Measurements from ENCODE around the gene GPANK1.

GPANK1 gene

DNA sequence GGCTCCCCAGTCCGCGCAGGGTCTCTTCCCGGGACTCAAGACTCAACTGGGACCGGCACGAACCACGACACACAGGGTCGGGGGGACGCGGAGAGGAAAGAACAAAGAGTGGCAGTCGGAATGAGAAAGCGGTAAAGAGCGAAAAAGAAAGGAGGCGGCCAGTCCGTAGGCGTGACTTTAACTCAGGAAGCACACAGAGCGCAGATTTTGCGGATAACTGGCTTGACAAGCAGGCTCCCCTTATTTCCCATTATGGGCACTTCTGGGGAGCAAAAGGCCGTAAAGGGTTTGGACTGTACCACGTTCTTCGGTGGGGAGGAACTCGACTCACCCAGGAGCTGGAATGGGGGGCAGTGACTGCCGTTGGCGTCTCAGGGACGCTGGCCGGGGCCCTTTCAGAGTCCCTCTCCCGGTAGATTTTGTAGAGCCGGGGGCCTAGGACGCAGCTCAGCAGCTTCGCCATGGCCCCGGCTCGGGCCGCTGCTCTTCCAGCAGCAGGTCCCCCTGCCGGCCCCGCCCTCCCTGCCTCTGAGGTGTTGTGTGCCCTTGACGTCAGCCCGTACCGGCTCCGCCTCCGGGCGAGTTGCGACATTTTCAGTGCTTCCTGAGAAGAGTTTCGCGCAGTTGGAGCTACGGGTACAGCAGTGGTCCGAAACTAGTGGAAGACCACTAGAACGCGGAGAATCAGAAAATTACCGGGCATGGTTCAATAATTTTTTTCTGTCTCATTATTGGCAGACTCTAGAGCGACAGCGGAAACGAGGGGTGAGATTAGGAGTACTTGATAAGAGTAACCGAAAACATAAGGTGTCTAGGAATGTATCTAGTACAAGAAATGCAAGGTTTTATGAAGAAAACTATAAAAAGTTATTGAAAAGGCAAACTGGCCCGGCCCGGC lies 38.3 kb upstream of the GPANK1 start, which contains the start of gene ABHD16A:
Gene ABHD16A, minus strand, starts transcription at position 506 of the 898 bp plus-strand sequence. Its CDS starts 43 bp downstream, at position 463.
- Histone ChIP-seq H3K4me1 (ENCODE audit: control insufficient read depth, insufficient read depth, low read length) (peaks cover 7% of the 10 kb centered on the region), H3K27me3 (ENCODE audit: control insufficient read depth, insufficient read depth, low read length) (no peaks in the 10 kb centered on the region), H3K4me3 (ENCODE audit: low read depth, low read length) (peak within 1 kb of the TSS; percentile 70), H3K27ac (ENCODE audit: low read depth, low read length) (peak within 1 kb of the TSS; percentile 65; the same call in 1 of the 2 replicates), H3K9ac (ENCODE audit: low read length) (peak within 1 kb of the TSS; percentile 76), H3K36me3 (ENCODE audit: control insufficient read depth, insufficient read depth, low read length) (0 out of 2 replicates have a peak, but pooled peaks cover 6% of the 10 kb centered on the region), H3K9me3 (ENCODE audit: control insufficient read depth, insufficient read depth, low read depth, low read length) (no peaks in the 10 kb centered on the region)

DNA sequence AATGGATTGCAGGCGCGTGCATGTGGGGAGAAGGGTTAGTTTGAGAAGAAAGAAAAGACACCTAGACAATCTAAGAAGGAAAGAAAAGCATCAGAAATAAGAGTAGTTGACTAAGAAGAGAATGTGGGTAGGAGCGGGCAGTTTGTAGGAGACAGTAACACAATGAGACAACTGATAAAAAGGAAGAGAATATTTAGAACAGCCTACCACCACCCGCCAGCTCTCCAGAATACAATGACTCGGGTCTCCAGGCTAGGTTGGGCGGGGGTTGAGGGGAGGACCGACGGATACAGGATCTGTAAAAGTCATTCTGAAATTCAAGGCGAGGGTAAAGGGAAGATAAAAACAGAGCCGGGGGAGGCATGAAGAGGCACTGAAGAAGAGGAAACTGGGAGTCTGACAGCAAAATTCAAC lies 37.6 kb upstream of the GPANK1 start:
- Histone ChIP-seq H3K27me3 (ENCODE audit: control insufficient read depth, insufficient read depth, low read length) (no peaks in the 10 kb centered on the region), H3K4me3 (ENCODE audit: low read depth, low read length) (peak overlapping the region; percentile 70), H3K36me3 (ENCODE audit: control insufficient read depth, insufficient read depth, low read length) (peaks cover 9% of the 10 kb centered on the region; the same call in 1 of the 2 replicates), H3K27ac (ENCODE audit: low read depth, low read length) (no peak overlapping the region; the same call in 1 of the 2 replicates), H3K9me3 (ENCODE audit: control insufficient read depth, insufficient read depth, low read depth, low read length) (no peaks in the 10 kb centered on the region), H3K4me1 (ENCODE audit: control insufficient read depth, insufficient read depth, low read length) (peaks cover 7% of the 10 kb centered on the region), H3K9ac (ENCODE audit: low read length) (peak overlapping the region; percentile 76)

DNA sequence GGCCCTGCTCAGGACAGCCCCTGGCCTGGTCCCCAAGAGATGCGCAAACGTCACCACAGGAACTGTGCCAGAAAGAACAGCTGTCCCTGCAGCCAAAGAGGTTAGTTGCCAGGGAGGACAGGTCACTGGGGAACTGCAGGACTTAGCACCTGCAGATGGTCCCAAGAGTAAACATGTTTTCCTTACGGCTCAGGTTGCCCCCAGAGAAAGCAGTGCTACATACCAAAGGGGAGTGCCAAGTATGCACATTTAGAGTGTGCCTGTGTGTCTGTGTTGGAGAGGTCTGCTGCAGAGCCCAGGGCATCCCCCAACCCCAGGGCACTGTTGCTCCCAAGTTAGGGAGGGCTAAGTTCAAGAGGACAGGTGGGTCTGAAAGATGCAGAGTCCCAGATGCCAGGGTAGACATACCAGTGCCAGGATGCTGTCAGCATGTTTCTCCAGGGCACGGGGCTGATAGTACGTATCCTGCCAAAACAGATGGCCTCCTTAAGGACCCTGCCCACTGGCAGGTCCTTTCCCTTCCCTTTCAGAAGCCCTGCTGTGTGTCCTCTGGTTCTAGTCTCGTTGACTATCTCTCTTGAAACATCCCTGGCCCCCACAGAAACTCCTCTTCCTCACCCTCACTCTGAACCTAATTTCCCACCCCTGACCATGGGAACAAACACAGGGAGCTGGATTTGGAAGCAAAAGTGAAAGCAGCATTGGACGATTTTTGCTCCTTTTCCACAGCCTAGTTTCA lies 37.0 kb upstream of the GPANK1 start:
- H3K27me3 ChIP-seq (ENCODE audit: control insufficient read depth, insufficient read depth, low read length) = no peaks in the 10 kb centered on the region
- H3K4me1 ChIP-seq (ENCODE audit: control insufficient read depth, insufficient read depth, low read length) = peaks cover 7% of the 10 kb centered on the region
- peak overlapping the region; percentile 70 for H3K4me3 ChIP-seq (ENCODE audit: low read depth, low read length)
- no peaks in the 10 kb centered on the region for H3K9me3 ChIP-seq (ENCODE audit: control insufficient read depth, insufficient read depth, low read depth, low read length)
- peaks cover 15% of the 10 kb centered on the region for H3K36me3 ChIP-seq (ENCODE audit: control insufficient read depth, insufficient read depth, low read length)
- H3K27ac ChIP-seq (ENCODE audit: low read depth, low read length) = no peak overlapping the region
- peak overlapping the region; percentile 76 for H3K9ac ChIP-seq (ENCODE audit: low read length)

DNA sequence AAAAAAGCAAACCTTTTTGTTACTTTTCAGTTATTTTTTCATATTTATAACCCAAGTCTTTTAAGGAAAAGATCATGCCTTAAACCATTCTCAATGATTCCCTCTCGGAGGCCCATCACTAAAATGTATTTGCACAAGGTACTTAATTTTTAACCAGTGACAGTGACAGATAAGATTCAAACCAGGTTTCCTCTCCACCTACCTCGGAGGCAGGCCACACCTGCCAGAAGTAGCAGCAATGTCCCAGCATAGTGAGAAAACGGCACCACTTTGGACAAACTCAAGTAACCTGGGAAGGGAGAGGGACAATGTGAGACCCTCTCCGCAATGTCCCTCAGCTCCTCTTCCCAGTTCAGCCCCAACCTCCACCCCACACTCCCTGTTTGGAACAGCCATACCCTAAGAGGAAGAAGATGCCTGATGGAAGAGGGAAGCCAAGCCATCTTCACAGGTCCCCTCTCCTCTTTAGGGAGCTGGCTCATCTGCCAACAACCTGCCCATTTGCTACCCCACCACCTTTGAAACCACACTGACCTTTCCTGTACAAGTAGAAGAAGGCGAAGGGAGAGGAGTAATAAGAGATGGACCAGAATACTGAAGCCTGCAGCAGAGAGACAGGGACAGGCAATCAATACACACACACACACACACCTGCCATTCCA lies 36.1 kb upstream of the GPANK1 start:
- no peak overlapping the region for H3K27ac ChIP-seq (ENCODE audit: low read depth, low read length)
- H3K9me3 ChIP-seq (ENCODE audit: control insufficient read depth, insufficient read depth, low read depth, low read length) = no peaks in the 10 kb centered on the region
- H3K4me3 ChIP-seq (ENCODE audit: low read depth, low read length) = no peak overlapping the region
- H3K9ac ChIP-seq (ENCODE audit: low read length) = no peak overlapping the region
- H3K36me3 ChIP-seq (ENCODE audit: control insufficient read depth, insufficient read depth, low read length) = peaks cover 19% of the 10 kb centered on the region
- H3K27me3 ChIP-seq (ENCODE audit: control insufficient read depth, insufficient read depth, low read length) = no peaks in the 10 kb centered on the region
- H3K4me1 ChIP-seq (ENCODE audit: control insufficient read depth, insufficient read depth, low read length) = peaks cover 7% of the 10 kb centered on the region

DNA sequence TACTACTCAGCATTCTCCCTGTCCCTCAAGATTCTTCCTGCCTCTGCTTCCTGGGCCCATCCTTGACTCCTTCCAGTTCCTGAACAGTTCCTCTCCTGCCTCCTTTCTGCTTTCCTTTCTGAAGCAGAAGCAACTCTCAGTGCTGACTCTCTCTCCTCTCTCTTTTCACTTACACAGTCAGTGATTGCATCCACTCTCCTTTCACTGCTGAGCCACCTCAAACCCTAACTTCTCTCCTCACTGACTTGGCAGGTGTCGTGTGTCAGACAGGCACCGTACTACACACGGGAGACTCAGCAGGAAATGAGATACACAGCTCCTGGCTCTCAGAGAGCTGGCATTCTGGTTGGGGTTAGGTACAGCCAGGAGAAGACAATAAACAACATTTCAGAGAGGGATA lies 32.8 kb upstream of the GPANK1 start:
- Histone ChIP-seq H3K9me3 (ENCODE audit: control insufficient read depth, insufficient read depth, low read depth, low read length) (no peaks in the 10 kb centered on the region), H3K36me3 (ENCODE audit: control insufficient read depth, insufficient read depth, low read length) (peaks cover 39% of the 10 kb centered on the region), H3K27ac (ENCODE audit: low read depth, low read length) (no peak overlapping the region), H3K27me3 (ENCODE audit: control insufficient read depth, insufficient read depth, low read length) (no peaks in the 10 kb centered on the region), H3K9ac (ENCODE audit: low read length) (no peak overlapping the region), H3K4me1 (ENCODE audit: control insufficient read depth, insufficient read depth, low read length) (peaks cover 7% of the 10 kb centered on the region), H3K4me3 (ENCODE audit: low read depth, low read length) (no peak overlapping the region)

DNA sequence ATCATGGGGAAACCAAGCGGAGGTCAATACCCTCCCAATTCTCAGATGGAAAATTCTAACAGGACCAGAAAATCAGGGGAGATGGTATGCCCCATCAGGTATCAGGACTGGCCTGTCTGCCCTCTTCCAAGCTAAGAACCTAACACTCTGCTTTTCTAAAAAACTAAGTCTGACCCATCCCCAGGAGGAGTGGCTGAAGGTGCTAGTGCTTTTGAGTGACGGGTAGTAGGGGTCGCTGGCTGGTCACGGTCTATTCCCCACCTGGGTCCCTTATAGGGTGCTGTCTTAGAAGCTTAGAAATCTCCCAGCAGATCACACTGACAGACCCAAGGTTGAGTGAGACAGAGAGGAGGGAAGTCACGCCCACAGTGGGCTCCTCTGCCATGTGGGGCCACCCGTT lies 28.7 kb upstream of the GPANK1 start:
- Histone ChIP-seq H3K4me1 (ENCODE audit: control insufficient read depth, insufficient read depth, low read length) (peaks cover 7% of the 10 kb centered on the region; the same call in 1 of the 2 replicates), H3K36me3 (ENCODE audit: control insufficient read depth, insufficient read depth, low read length) (peaks cover 64% of the 10 kb centered on the region), H3K9me3 (ENCODE audit: control insufficient read depth, insufficient read depth, low read depth, low read length) (no peaks in the 10 kb centered on the region), H3K27ac (ENCODE audit: low read depth, low read length) (no peak overlapping the region), H3K27me3 (ENCODE audit: control insufficient read depth, insufficient read depth, low read length) (no peaks in the 10 kb centered on the region), H3K9ac (ENCODE audit: low read length) (no peak overlapping the region), H3K4me3 (ENCODE audit: low read depth, low read length) (no peak overlapping the region)

DNA sequence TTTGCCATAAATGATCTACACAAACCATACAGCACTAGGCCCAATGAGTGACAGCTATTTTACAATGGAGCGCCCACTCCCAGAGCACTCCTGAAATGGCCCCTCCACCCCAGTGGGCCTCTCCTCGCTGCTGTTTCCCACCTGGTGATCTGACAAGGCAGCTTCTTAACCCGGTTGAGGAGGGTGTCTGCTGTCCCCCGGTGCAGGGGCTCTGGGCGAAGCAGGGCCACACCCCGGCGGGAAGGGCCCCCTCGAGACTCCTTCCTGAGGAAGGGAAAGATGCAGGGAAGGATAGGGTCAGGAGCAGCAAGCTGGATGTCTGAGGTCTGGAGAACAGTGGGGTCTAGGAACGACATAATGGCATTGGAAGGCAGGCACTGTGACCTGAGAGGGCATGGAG lies 28.1 kb upstream of the GPANK1 start:
- Histone ChIP-seq H3K9me3 (ENCODE audit: control insufficient read depth, insufficient read depth, low read depth, low read length) (no peaks in the 10 kb centered on the region), H3K9ac (ENCODE audit: low read length) (no peak overlapping the region), H3K4me1 (ENCODE audit: control insufficient read depth, insufficient read depth, low read length) (peaks cover 7% of the 10 kb centered on the region; the same call in 1 of the 2 replicates), H3K4me3 (ENCODE audit: low read depth, low read length) (no peak overlapping the region), H3K36me3 (ENCODE audit: control insufficient read depth, insufficient read depth, low read length) (peaks cover 71% of the 10 kb centered on the region), H3K27me3 (ENCODE audit: control insufficient read depth, insufficient read depth, low read length) (no peaks in the 10 kb centered on the region), H3K27ac (ENCODE audit: low read depth, low read length) (no peak overlapping the region)

DNA sequence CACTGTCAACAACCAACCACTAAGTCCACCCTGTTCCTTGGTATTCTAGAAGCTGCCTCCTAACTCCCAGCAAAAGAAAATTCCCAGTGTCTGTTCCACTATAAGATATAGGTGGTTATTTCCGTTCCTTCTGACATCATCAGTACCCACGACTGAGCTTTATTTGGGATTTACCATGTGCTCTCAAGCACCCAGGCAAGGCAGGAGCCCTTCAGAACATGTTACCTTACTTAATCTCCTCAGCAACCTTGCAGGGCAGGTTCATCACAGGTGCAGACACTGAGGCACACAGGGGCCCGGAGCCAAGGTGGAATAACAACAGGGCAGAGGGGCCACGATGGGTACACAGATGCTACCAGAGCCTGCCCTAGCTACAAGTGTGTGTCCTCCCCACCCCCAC lies 27.6 kb upstream of the GPANK1 start:
- Histone ChIP-seq H3K4me3 (ENCODE audit: low read depth, low read length) (no peak overlapping the region), H3K9me3 (ENCODE audit: control insufficient read depth, insufficient read depth, low read depth, low read length) (no peaks in the 10 kb centered on the region), H3K9ac (ENCODE audit: low read length) (no peak overlapping the region), H3K27ac (ENCODE audit: low read depth, low read length) (no peak overlapping the region), H3K4me1 (ENCODE audit: control insufficient read depth, insufficient read depth, low read length) (peaks cover 7% of the 10 kb centered on the region; the same call in 1 of the 2 replicates), H3K36me3 (ENCODE audit: control insufficient read depth, insufficient read depth, low read length) (peaks cover 72% of the 10 kb centered on the region), H3K27me3 (ENCODE audit: control insufficient read depth, insufficient read depth, low read length) (no peaks in the 10 kb centered on the region)

DNA sequence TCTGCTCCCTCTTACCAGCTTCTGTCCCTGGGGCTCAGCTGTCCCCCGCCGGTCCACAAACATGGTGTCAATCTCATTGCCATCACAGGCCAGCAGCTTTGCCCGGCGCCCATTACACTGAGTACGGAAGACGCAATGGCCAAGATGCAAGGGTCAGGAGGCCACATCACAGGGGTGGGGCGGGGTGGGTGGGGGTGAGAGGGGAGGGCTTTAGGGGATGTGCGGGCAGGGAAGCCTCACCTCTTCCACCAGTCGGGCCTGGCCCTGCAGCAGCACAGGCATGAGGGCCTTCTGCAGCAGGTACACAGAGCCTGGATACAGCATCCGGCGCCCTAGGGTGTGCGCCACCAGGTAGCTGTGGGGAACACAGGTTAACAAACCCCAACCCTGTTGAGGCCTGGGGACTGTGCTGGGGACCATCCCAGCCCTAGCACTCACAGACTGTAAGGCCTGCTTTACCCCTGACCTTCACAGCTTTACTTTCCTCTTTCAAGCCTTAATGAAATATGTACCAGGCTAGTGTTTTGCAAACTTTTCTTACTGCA lies 26.8 kb upstream of the GPANK1 start:
- Histone ChIP-seq H3K9ac (ENCODE audit: low read length) (no peak overlapping the region), H3K36me3 (ENCODE audit: control insufficient read depth, insufficient read depth, low read length) (peaks cover 72% of the 10 kb centered on the region), H3K27me3 (ENCODE audit: control insufficient read depth, insufficient read depth, low read length) (no peaks in the 10 kb centered on the region), H3K9me3 (ENCODE audit: control insufficient read depth, insufficient read depth, low read depth, low read length) (no peaks in the 10 kb centered on the region), H3K4me3 (ENCODE audit: low read depth, low read length) (no peak overlapping the region), H3K27ac (ENCODE audit: low read depth, low read length) (no peak overlapping the region), H3K4me1 (ENCODE audit: control insufficient read depth, insufficient read depth, low read length) (peaks cover 7% of the 10 kb centered on the region; the same call in 1 of the 2 replicates)

DNA sequence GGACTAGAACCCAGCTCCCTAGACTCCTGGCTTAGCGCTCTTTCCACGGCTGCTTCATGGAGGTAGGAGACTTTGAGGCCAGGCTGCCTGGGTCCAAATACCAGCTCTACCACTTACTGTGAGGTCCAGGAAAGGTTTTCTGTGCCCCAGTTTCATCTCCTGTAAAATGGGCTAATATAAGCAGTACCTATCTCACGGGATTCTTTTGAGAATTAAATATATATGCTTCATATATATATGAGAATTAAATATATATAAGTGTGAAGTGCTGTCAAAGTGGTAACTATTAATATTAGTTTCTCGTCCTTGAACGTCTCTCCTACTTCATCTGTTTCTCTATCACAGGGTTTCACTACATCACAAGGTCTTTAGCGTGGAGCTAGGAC lies 26.3 kb upstream of the GPANK1 start:
- Histone ChIP-seq H3K4me1 (ENCODE audit: control insufficient read depth, insufficient read depth, low read length) (peaks cover 7% of the 10 kb centered on the region; the same call in 1 of the 2 replicates), H3K36me3 (ENCODE audit: control insufficient read depth, insufficient read depth, low read length) (peaks cover 76% of the 10 kb centered on the region), H3K27me3 (ENCODE audit: control insufficient read depth, insufficient read depth, low read length) (no peaks in the 10 kb centered on the region), H3K27ac (ENCODE audit: low read depth, low read length) (no peak overlapping the region), H3K9ac (ENCODE audit: low read length) (no peak overlapping the region), H3K9me3 (ENCODE audit: control insufficient read depth, insufficient read depth, low read depth, low read length) (no peaks in the 10 kb centered on the region), H3K4me3 (ENCODE audit: low read depth, low read length) (no peak overlapping the region)

All from HUES6 (cell line).